Measurements from ENCODE around the gene TEX13B.

The TEX13B gene

DNA sequence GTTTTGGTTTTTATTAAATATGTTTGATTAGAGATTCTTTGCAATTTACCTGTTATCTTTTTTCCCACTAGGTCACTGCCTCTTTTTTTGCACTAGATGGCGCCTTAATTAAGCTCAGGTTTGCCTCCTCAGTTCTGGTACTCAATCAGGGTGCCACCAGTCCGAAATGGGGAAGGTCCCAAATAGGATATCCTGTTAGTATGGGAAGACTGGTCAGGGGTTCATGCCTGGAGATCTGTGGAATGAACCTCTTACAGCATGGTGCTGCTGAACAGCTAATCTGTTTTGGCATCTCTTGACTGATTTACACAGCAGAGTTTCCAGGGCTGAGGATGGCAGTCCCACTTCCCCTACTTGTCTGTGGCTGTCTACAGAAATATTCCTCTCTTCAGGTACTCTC is 38.5 kb upstream of the TEX13B start:
- no peak overlapping the region for H3K4me3 ChIP-seq (ENCODE audit: low read depth, low read length)
- TF ChIP-seq, protein P1, sequence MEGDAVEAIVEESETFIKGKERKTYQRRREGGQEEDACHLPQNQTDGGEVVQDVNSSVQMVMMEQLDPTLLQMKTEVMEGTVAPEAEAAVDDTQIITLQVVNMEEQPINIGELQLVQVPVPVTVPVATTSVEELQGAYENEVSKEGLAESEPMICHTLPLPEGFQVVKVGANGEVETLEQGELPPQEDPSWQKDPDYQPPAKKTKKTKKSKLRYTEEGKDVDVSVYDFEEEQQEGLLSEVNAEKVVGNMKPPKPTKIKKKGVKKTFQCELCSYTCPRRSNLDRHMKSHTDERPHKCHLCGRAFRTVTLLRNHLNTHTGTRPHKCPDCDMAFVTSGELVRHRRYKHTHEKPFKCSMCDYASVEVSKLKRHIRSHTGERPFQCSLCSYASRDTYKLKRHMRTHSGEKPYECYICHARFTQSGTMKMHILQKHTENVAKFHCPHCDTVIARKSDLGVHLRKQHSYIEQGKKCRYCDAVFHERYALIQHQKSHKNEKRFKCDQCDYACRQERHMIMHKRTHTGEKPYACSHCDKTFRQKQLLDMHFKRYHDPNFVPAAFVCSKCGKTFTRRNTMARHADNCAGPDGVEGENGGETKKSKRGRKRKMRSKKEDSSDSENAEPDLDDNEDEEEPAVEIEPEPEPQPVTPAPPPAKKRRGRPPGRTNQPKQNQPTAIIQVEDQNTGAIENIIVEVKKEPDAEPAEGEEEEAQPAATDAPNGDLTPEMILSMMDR (IDR thresholded peaks at IDR 0.05; ENCODE audit: low read depth, low read length), result peak; percentile 44

GRCh38 chrX:108019382-108019875 is 37.3 kb upstream of the TEX13B start:
- H3K4me3 ChIP-seq (ENCODE audit: low read depth, low read length), result no peak overlapping the region
- TF ChIP-seq, protein P1 (IDR thresholded peaks at IDR 0.05; ENCODE audit: low read depth, low read length), result no peak

- no peak overlapping the region for H3K4me3 ChIP-seq (ENCODE audit: low read depth, low read length)
- TF ChIP-seq, protein P1 (IDR thresholded peaks at IDR 0.05; ENCODE audit: low read depth, low read length), result no peak
These were observed 36.6 kb upstream of the TEX13B start for GRCh38 chrX:108018656-108019381.

DNA sequence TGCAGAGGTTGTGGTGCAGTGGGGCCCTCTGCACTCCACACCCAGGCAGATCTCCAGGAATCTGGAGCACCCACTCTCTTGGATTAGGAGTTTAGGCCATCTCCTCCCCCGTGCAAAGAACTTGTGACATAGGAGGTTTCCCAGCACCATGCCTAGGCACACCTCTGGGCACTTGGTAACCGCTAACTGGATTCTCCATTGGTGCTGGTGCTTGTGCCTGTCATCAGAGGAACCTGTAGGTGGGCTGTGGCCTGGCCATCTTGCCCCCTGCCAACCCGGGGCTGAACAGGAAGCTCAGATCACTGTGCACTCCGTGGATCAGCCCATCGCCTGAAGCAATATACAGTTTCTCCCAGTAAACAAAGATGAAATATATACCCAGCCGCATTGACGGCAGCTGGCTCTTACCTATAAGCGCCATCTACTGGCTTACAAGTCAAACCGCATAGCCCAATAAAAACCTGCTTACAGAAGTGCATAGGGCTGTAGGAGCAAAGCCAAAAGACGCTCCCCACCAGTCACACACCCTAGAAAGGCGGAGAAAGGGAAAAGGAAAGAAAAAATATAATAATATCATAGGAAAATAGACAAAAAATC is 19.1 kb upstream of the TEX13B start:
- no peak overlapping the region for H3K4me3 ChIP-seq (ENCODE audit: low read depth, low read length)
- TF ChIP-seq, protein P1 (IDR thresholded peaks at IDR 0.05; ENCODE audit: low read depth, low read length), result peak; percentile 47

- TF ChIP-seq, protein P1 (IDR thresholded peaks at IDR 0.05; ENCODE audit: low read depth, low read length), result no peak
- no peak overlapping the region for H3K4me3 ChIP-seq (ENCODE audit: low read depth, low read length)
These were observed 18.6 kb upstream of the TEX13B start for GRCh38 chrX:108000751-108001150.

DNA sequence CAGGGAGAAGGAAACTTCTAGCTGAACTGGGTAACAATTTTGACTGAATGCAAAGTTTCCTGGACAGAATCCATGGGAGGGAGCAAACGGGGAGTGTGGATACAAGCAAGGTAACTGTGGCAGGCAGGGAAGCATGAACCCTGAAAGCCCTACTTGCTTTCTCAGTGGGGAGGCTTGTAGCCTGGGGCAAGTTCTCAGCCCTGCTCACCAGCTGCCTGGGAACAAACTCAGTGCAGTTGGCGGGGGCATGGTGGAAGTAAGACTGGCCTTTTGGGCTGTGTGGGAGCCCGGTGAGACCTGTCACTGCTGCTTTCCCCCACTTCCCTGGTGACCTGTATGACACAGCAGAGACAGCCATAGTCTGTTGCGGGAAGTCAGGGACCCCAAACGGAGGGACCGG is 14.0 kb upstream of the TEX13B start:
- H3K4me3 ChIP-seq (ENCODE audit: low read depth, low read length), result no peak overlapping the region
- TF ChIP-seq, protein P1 (IDR thresholded peaks at IDR 0.05; ENCODE audit: low read depth, low read length), result no peak

DNA sequence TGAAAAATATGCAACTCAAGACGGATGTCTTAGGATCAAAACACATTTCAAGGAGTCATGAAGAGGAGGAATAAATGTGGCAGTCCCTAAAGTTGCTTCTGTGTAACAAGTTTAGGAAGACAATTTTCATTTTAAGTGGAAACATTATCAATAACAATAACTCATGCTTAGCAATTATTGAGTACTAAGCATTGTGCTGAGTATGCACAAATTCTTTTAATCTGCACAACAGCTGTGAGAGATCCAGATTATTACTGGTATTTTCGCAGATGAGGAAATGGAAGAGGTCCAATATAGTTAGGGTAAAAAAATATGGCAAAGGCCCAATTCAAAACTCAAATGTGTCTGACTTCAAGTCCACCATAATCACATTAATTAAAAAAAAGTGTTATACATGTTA is 2.9 kb upstream of the TEX13B start:
- TF ChIP-seq, protein P1 (IDR thresholded peaks at IDR 0.05; ENCODE audit: low read depth, low read length), result no peak
- H3K4me3 ChIP-seq (ENCODE audit: low read depth, low read length), result no peak overlapping the region

All from WI38 (cell line).